BLaER1 treated with 17β-estradiol and CSF1 and Interleukin-3, amounts not matched to agents 10 nM and 100 nM (cell line): ENCODE results near the gene WWC1.

Source experiments
- H3K27ac ChIP-seq, 11 experiments: shearing (Covaris generic); formaldehyde crosslinking; 2 replicates each; pipeline ENCODE4 v1.8.1; 2022
- H3K27me3 ChIP-seq, 11 experiments: shearing (Covaris generic); formaldehyde crosslinking; 2 replicates each; pipeline ENCODE4 v1.8.1; 2022
- H3K36me3 ChIP-seq, 11 experiments: shearing (Covaris generic); formaldehyde crosslinking; 2 replicates each; pipeline ENCODE4 v1.8.1; 2022
- H3K4me1 ChIP-seq, 10 experiments: shearing (Covaris generic); formaldehyde crosslinking; 2 replicates each; pipeline ENCODE4 v1.8.1; 2022
- H3K4me2 ChIP-seq, 11 experiments: shearing (Covaris generic); formaldehyde crosslinking; 2 replicates each; pipeline ENCODE4 v1.8.1; 2022
- H3K4me3 ChIP-seq, 10 experiments: shearing (Covaris generic); formaldehyde crosslinking; 2 replicates each; pipeline ENCODE4 v1.8.1; 2022
- H3K9ac ChIP-seq, 11 experiments: shearing (Covaris generic); formaldehyde crosslinking; 2 replicates each; pipeline ENCODE4 v1.8.1; 2022
- H3K9me3 ChIP-seq, 11 experiments: shearing (Covaris generic); formaldehyde crosslinking; replicated peaks in 1 of 11; 2 replicates each; pipeline ENCODE4 v1.8.1; 2022
- H4K20me1 ChIP-seq, 11 experiments: shearing (Covaris generic); formaldehyde crosslinking; 2 replicates each; pipeline ENCODE4 v1.8.1; 2022
- Cebpa-rat ChIP-seq, 11 experiments: shearing (Covaris generic); IDR thresholded peaks; 2 replicates each; pipeline ENCODE4 v1.8.1; 2022

Gene WWC1

DNA sequence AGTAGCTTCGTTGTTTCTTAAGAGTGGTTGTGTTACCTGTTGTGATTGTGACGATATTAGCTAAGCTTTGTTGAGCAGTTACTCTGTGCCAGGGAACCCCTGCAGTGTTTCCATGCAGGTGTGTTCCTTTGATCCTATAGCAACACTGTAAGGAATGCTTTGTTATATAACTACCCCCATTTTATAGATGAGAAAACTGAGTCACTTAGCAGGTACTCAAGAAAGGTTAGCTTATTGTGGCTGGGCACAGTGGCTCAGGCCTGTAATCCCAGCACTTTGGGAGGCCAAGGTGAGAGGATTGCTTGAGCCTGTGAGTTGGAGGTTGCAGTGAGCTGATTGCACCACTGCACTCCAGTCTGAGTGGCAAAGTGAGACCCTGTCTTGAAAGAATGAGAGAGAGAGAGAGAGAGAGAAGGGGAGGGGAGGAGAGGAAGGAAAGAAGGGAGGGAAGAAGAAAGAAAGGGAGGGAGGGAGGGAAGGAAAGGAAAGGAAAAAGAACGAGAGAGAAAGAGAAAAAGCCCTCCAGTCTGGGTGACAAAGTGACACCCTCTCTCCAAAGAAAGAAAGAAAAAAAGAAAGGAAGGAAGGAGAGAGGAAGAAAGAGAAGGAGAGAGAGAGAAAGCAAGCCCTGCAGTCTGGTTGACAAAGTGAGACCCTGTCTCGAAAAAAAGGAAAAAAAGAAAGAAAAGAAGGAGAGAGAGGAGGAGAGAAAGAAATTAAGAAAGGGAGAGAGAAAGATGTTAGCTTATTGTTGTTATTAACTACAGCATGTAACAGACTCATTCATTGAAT is 109.2 kb downstream of the WWC1 start:
- H3K4me1 ChIP-seq = peaks cover 8 to 15% (median 13%) of the 10 kb centered on the region in 10 experiments
- TF ChIP-seq Cebpa-rat (IDR thresholded peaks at IDR 0.05) = no peak
- peaks cover 0 to 7% (median 0%) of the 10 kb centered on the region in 11 experiments; a peak in 2 of 22 replicates for H4K20me1 ChIP-seq
- H3K4me3 ChIP-seq = no peak overlapping the region
- H3K27ac ChIP-seq = no peak overlapping the region
- H3K9me3 ChIP-seq = no peaks in the 10 kb centered on the region
- H3K27me3 ChIP-seq = peaks cover 0 to 7% (median 0%) of the 10 kb centered on the region in 11 experiments; a peak in 2 of 22 replicates
- H3K4me2 ChIP-seq = no peak overlapping the region
- no peaks in the 10 kb centered on the region for H3K36me3 ChIP-seq
- no peak overlapping the region for H3K9ac ChIP-seq

DNA sequence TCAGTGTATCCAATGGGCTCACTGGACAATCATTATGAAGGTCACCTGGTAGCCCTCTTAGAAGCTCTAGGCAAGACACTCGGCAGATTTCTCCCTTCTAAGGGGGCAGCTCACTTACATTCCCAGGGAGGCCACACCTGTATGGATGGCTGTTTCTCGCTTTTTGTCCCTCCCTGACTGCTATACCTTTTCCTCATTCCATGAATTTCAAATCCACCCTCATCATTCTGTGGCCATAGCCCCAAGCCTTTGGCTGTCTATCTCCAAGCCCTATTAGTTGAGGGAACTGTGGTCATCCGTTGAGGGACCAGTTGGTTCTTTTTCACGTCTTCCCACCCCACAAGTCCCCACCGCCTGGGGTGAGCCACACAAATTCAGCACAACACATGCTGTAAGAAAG is 109.8 kb downstream of the WWC1 start:
- H3K9ac ChIP-seq = no peak overlapping the region
- no peaks in the 10 kb centered on the region for H3K36me3 ChIP-seq
- H3K9me3 ChIP-seq = no peaks in the 10 kb centered on the region
- H3K4me3 ChIP-seq = no peak overlapping the region
- peaks cover 0 to 7% (median 0%) of the 10 kb centered on the region in 11 experiments; a peak in 2 of 22 replicates for H4K20me1 ChIP-seq
- TF ChIP-seq Cebpa-rat (IDR thresholded peaks at IDR 0.05) = no peak
- peaks cover 8 to 15% (median 13%) of the 10 kb centered on the region in 10 experiments for H3K4me1 ChIP-seq
- peaks cover 0 to 7% (median 0%) of the 10 kb centered on the region in 11 experiments; a peak in 2 of 22 replicates for H3K27me3 ChIP-seq
- no peak overlapping the region for H3K27ac ChIP-seq
- H3K4me2 ChIP-seq = no peak overlapping the region

DNA sequence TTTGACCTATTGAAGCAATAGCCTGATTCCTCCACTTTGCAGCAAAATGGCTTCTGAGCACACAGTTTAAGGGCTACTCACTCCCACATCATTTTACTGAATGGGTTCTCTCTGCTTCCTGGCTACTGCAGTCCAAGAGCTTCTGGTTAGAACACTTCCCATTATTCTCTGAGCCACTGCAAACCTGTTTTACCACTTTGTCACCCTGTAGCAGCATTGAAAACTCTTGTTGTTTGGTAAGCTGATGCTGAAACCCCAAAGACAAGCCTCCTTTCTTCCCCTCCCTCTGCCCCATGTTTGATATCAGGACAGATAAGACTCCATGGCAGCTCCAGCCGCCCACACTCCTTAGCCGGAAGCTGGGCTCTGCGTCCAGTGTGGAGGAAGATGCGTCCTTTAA is 110.4 kb downstream of the WWC1 start:
- no peak for TF ChIP-seq Cebpa-rat (IDR thresholded peaks at IDR 0.05)
- Histone ChIP-seq H3K9ac (no peak overlapping the region), H3K27me3 (peaks cover 0 to 7% (median 0%) of the 10 kb centered on the region in 11 experiments; a peak in 2 of 22 replicates), H3K36me3 (no peaks in the 10 kb centered on the region), H3K9me3 (no peaks in the 10 kb centered on the region), H3K4me2 (no peak overlapping the region), H3K4me3 (no peak overlapping the region), H3K27ac (no peak overlapping the region), H4K20me1 (peaks cover 0 to 7% (median 0%) of the 10 kb centered on the region in 11 experiments; a peak in 2 of 22 replicates), H3K4me1 (peaks cover 8 to 15% (median 13%) of the 10 kb centered on the region in 10 experiments)

DNA sequence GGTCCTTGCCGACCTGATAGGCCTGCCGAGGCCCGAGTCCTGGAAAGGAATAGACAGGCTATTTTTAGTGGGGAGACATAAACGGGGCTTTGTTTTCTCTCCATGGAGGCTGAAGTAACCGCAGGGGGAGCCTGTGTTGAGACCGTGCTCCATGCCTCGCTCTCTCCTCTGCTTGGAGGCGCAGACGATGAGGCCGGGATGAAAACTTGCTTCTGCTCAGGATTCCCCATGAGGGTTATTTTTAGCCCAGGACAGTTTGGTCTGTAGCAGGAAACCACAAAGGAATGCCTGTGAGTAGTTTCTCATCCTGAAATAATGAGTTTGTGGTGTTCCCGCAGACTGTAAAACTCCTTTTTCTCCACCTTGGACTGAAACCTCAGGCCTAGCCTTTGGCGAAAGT is 112.9 kb downstream of the WWC1 start:
- Histone ChIP-seq H3K4me1 (peaks cover 21 to 30% (median 26%) of the 10 kb centered on the region in 10 experiments), H3K27me3 (peaks cover 0 to 7% (median 0%) of the 10 kb centered on the region in 11 experiments; a peak in 2 of 22 replicates), H3K9me3 (no peaks in the 10 kb centered on the region), H3K36me3 (no peaks in the 10 kb centered on the region), H3K27ac (no peak overlapping the region), H3K4me3 (no peak overlapping the region), H3K4me2 (peak overlapping the region; percentile 35 to 70 (median 62)), H4K20me1 (peaks cover 0 to 14% (median 0%) of the 10 kb centered on the region in 11 experiments; a peak in 3 of 22 replicates), H3K9ac (peak overlapping the region in 1 of 11 experiments; percentile 24; a peak in 1 of 22 replicates)
- TF ChIP-seq Cebpa-rat (IDR thresholded peaks at IDR 0.05) = no peak

DNA sequence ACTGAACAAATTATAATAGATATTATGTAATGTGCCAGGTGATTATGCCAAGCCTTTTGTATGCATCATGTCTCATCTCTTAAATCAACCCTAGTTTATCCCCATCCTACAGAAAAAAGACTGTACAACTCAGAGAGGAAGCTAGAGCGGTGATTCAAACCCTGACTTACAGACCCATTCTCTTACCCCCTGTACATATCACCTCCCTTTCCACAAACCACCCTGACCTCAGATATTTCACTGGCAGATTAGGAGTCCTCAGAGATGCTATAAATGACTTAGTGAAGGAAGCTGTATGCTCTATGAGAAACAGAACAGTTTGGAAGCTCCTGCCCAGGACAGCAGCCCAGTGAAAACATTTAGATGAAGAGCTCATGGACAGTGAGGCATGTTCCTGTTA is 115.8 kb downstream of the WWC1 start:
- peaks cover 0 to 7% (median 0%) of the 10 kb centered on the region in 11 experiments; a peak in 2 of 22 replicates for H3K27me3 ChIP-seq
- TF ChIP-seq Cebpa-rat (IDR thresholded peaks at IDR 0.05) = no peak
- H3K36me3 ChIP-seq = no peaks in the 10 kb centered on the region; a peak in 1 of 22 replicates
- no peaks in the 10 kb centered on the region for H3K9me3 ChIP-seq
- no peak overlapping the region for H3K9ac ChIP-seq
- H3K27ac ChIP-seq = no peak overlapping the region
- no peak overlapping the region for H3K4me3 ChIP-seq
- peaks cover 0 to 22% (median 0%) of the 10 kb centered on the region in 11 experiments; a peak in 4 of 22 replicates for H4K20me1 ChIP-seq
- peaks cover 34 to 43% (median 40%) of the 10 kb centered on the region in 10 experiments for H3K4me1 ChIP-seq
- H3K4me2 ChIP-seq = no peak overlapping the region

DNA sequence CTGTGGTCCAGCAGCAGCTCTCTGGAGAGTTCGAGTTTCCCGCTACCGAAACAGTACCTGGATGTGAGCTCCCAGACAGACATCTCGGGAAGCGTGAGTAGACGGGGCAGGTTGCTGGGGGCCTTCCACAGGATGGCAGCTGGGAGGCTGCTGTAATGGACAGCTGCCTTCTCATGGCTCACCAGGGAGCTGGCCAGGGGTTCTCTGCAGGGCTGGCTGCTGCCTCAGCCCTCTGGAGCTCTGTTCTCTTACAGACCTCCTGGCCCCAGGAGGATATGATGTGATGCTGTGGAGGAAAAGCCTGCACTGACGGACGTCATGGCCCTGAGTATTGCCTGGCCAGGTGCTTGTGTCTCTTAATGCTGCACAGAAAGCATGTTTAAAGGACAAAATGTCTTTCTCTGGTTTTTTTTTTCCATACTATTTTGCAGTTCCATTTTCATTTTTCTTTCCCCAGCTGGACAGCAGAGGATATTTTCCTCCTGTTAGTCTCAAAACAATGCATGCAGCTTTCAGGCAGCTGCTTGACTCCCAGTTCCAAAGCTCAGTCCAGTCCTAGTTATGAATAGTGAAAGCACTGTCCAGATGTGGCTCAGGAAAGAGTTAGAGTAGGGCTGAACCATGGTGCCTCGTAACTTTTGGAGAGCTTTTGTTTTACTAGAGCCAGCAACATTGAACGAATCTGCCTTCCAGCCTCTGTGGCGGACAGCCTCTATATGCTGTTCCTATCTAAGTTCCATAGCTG is 117.3 kb downstream of the WWC1 start:
- H3K4me2 ChIP-seq = peak overlapping the region; percentile 79 to 97 (median 95)
- no peaks in the 10 kb centered on the region; a peak in 1 of 22 replicates for H3K36me3 ChIP-seq
- no peak for TF ChIP-seq Cebpa-rat (IDR thresholded peaks at IDR 0.05)
- H3K9ac ChIP-seq = peak overlapping the region in 8 of 11 experiments; percentile 4 to 51 (median 38); a peak in 7 of 22 replicates
- peaks cover 0 to 22% (median 0%) of the 10 kb centered on the region in 11 experiments; a peak in 4 of 22 replicates for H4K20me1 ChIP-seq
- H3K9me3 ChIP-seq = no peaks in the 10 kb centered on the region
- H3K4me3 ChIP-seq = peak overlapping the region in 6 of 10 experiments; percentile 14 to 57 (median 38); a peak in 5 of 20 replicates
- H3K4me1 ChIP-seq = peaks cover 34 to 43% (median 40%) of the 10 kb centered on the region in 10 experiments
- peak overlapping the region in 5 of 11 experiments; percentile 6 to 57 (median 41); a peak in 3 of 22 replicates for H3K27ac ChIP-seq
- H3K27me3 ChIP-seq = peaks cover 0 to 7% (median 0%) of the 10 kb centered on the region in 11 experiments; a peak in 2 of 22 replicates

DNA sequence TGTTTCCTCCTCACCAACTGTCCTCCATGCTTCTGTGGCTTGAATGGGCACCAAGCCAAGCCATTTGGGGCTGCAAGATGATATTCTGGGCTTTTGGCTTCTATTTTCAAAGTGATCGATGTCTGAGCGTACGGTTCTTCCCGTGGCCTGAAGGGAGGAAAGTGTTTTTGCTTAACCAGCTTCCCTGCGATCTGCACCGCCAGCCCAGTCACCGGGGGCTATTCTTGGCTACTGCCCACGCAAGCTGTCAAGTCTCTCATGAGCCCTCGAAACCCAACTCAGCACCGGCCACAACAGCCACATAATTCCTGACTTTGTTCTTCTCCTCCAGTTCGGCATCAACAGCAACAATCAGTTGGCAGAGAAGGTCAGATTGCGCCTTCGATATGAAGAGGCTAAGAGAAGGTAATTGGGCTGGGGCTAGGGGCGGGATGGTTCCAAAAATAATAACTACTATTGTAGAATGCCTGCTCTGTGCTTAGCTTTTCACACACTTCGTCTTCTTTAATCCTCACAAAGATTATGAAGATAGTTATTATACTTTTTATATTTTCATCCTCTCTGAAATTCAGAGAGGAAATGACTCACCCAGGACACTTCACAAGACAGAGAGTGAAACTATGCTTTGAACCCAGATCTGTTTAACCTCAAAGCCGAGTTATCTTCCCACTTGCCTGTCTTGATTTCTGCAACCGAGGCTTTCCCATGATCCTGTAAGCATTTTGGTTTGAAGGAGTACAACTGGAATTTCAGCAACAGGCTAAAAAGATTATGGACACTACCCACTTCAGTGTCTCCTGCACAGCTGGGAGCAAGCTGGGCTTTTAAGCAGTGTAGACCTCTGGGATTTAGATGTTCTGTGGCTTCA is 118.4 kb downstream of the WWC1 start:
- Histone ChIP-seq H3K4me2 (peak overlapping the region; percentile 79 to 97 (median 95)), H3K9me3 (no peaks in the 10 kb centered on the region), H3K27ac (peak overlapping the region in 8 of 11 experiments; percentile 6 to 57 (median 37); a peak in 14 of 22 replicates), H3K36me3 (peaks cover 0 to 4% (median 0%) of the 10 kb centered on the region in 11 experiments; a peak in 3 of 22 replicates), H3K9ac (peak overlapping the region; percentile 4 to 51 (median 32); a peak in 14 of 22 replicates), H3K27me3 (peaks cover 0 to 6% (median 0%) of the 10 kb centered on the region in 11 experiments; a peak in 1 of 22 replicates), H3K4me3 (peak overlapping the region in 8 of 10 experiments; percentile 5 to 57 (median 34); a peak in 12 of 20 replicates), H4K20me1 (peaks cover 0 to 15% (median 0%) of the 10 kb centered on the region in 11 experiments; a peak in 4 of 22 replicates), H3K4me1 (peaks cover 26 to 43% (median 39%) of the 10 kb centered on the region in 10 experiments)
- TF ChIP-seq Cebpa-rat (IDR thresholded peaks at IDR 0.05) = no peak

DNA sequence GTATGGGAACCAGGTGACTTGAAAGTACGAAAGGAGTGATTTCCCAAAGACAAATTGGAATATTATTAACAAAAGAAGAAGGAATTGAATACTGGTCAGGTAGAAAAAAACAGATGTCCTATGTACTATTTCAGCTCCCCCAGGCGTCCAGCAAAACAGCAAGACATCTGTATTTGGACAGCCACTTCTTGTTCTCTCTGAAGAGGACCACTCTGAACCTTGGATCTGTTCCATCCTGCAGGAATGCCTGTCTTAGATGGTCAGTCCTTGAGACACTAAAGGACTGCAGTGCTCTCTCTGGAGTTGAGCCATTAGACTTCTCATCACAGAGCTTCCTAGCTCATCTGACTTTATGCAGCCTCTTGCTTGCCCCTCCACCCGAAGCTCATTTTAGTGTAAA is 120.4 kb downstream of the WWC1 start:
- Histone ChIP-seq H3K4me2 (no peak overlapping the region), H3K4me1 (peaks cover 26 to 45% (median 37%) of the 10 kb centered on the region in 10 experiments), H3K36me3 (peaks cover 0 to 4% (median 0%) of the 10 kb centered on the region in 11 experiments; a peak in 3 of 22 replicates), H3K4me3 (no peak overlapping the region), H3K9me3 (no peaks in the 10 kb centered on the region), H3K27ac (no peak overlapping the region), H3K27me3 (0 out of 22 replicates have a peak, but pooled peaks cover 0 to 6% (median 0%) of the 10 kb centered on the region in 11 experiments), H4K20me1 (peaks cover 0 to 15% (median 0%) of the 10 kb centered on the region in 11 experiments; a peak in 4 of 22 replicates), H3K9ac (no peak overlapping the region)
- no peak for TF ChIP-seq Cebpa-rat (IDR thresholded peaks at IDR 0.05)
